ENCODE data around the gene SRRM2.

SRRM2 gene

DNA sequence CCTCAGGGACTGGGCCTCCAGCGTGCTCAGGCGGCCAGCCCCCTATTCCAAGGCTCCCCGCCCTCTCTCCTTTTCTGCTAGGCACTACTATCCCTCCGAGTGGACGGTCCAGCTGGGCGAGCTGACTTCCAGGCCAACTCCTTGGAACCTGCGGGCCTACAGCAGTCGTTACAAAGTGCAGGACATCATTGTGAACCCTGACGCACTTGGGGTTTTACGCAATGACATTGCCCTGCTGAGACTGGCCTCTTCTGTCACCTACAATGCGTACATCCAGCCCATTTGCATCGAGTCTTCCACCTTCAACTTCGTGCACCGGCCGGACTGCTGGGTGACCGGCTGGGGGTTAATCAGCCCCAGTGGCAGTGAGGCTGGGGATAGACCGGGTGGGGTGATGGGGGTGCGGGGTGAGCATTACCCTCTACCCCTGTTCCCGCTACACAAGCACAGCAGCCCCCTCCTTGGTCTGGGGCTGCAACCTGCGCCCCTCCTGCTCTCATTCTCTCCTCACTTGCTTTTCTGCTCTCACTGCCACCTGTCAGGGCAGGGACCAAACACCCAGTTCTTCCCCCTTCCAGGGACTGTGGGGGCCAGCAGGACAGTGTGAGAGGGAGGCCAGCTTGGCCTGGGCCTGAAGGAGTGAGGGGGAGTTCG is 46.9 kb downstream of the SRRM2 start:
- ChIA-PET CTCF (interaction anchor here (1.6 kb wide), 1 partner anchor 39 kb away, joined by 4 read pairs; no protein-coding TSS in a partner anchor), POLR2A (no interaction called here)
- H3K4me1 ChIP-seq (ENCODE audit: control extremely low read depth in 1 of 4, control insufficient read depth in 4 of 4, insufficient read depth in 4 of 4, low read length in 3 of 4) = peaks cover 0 to 5% (median 0%) of the 10 kb centered on the region in 4 experiments
- H3K9me3 ChIP-seq (ENCODE audit: control extremely low read depth in 1 of 5, control insufficient read depth in 4 of 5, insufficient read depth in 2 of 5, low read depth in 1 of 5, low read length in 4 of 5) = peaks cover 0 to 11% (median 6%) of the 10 kb centered on the region in 5 experiments
- H3K27ac ChIP-seq (ENCODE audit: insufficient read depth in 1 of 2, low read depth in 1 of 2, low read length in 2 of 2, poor library complexity in 1 of 2, severe bottlenecking in 2 of 2) = no peak overlapping the region
- WGBS (ENCODE audit: insufficient coverage) = 97% methylated on average over 13 of the region's 21 CpGs
- peaks cover 0 to 2% (median 0%) of the 10 kb centered on the region in 5 experiments for H3K27me3 ChIP-seq (replicated peaks in 2 of 5; ENCODE audit: control insufficient read depth in 4 of 5, insufficient read depth in 5 of 5, low read length in 4 of 5)
- H3K36me3 ChIP-seq (ENCODE audit: control insufficient read depth in 4 of 4, insufficient read depth in 4 of 4, low read length in 3 of 4) = no peaks in the 10 kb centered on the region
- DNase-seq = no peak
- no peak overlapping the region for H3K4me3 ChIP-seq (ENCODE audit: control insufficient read depth in 1 of 7, extremely low read depth in 1 of 7, insufficient read depth in 4 of 7, low read depth in 2 of 7, low read length in 6 of 7)

DNA sequence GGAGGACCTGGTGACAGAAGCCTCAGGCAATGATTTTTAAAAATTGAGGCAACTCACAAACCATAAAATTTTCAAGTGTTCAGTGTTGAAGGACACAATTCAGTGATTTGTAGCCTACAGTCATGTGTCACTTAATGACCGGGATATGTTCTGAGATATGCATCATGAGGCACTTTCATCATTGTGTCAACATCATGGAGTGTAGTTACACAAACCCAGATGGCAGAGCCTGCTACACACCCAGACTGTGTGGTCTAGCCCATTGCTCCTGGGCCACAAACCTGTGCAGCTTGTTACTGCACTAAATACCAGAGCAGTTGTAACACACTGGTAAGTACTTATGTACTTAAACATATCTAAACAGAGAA is 47.4 kb downstream of the SRRM2 start:
- peaks cover 0 to under 1% (median 0%) of the 10 kb centered on the region in 4 experiments for H3K4me1 ChIP-seq (ENCODE audit: control extremely low read depth in 1 of 4, control insufficient read depth in 4 of 4, insufficient read depth in 4 of 4, low read length in 3 of 4)
- H3K36me3 ChIP-seq (ENCODE audit: control insufficient read depth in 4 of 4, insufficient read depth in 4 of 4, low read length in 3 of 4) = no peaks in the 10 kb centered on the region
- no peak overlapping the region for H3K4me3 ChIP-seq (ENCODE audit: control insufficient read depth in 1 of 7, extremely low read depth in 1 of 7, insufficient read depth in 4 of 7, low read depth in 2 of 7, low read length in 6 of 7)
- ChIA-PET CTCF (interaction anchor here (1.0 to 1.6 kb wide), 4 partner anchors 8 to 39 kb away, joined by 3 to 6 read pairs (median 4); no protein-coding TSS in a partner anchor), POLR2A (no interaction called here)
- peaks cover 0 to 2% (median 0%) of the 10 kb centered on the region in 5 experiments for H3K27me3 ChIP-seq (replicated peaks in 2 of 5; ENCODE audit: control insufficient read depth in 4 of 5, insufficient read depth in 5 of 5, low read length in 4 of 5)
- DNase-seq = no peak
- whole genome bisulfite sequencing (ENCODE audit: insufficient coverage) = 100% methylated on average over 1 of the region's 1 CpG
- peaks cover 0 to 16% (median 9%) of the 10 kb centered on the region in 5 experiments for H3K9me3 ChIP-seq (ENCODE audit: control extremely low read depth in 1 of 5, control insufficient read depth in 4 of 5, insufficient read depth in 2 of 5, low read depth in 1 of 5, low read length in 4 of 5)
- no peak overlapping the region for H3K27ac ChIP-seq (ENCODE audit: insufficient read depth in 1 of 2, low read depth in 1 of 2, low read length in 2 of 2, poor library complexity in 1 of 2, severe bottlenecking in 2 of 2)

DNA sequence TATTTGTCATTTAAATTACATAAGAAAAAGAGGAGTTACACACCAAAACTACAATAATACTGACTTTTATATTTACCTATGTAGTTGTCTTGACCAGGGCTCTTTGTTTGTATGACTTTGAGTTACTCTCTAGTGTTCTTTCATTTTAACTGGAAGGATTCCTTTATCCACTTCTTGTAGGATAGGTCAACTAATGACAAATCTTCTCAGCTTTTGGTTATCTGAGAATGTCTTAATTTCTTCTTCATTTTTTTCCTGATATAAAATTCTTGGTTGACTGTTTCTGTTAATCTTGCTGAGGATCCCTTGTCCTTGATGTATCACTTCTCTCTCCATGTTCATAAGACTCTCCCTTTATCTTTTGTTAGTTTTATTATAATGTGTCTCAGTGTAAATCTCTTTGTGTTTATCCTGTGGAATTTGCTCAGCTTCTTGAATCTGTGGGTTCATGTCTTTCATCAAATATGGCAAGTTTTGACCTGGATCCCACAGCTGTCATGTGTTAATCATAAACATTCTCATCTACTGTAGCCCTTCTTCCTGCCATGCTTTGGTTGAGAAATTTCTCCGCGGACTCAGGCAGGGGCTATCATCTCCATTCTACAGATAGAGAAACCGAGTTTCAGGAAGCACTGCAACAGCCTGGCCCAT is 51.2 kb downstream of the SRRM2 start:
- DNase-seq = no peak
- ChIA-PET POLR2A (no interaction called here), CTCF (no interaction called here)

DNA sequence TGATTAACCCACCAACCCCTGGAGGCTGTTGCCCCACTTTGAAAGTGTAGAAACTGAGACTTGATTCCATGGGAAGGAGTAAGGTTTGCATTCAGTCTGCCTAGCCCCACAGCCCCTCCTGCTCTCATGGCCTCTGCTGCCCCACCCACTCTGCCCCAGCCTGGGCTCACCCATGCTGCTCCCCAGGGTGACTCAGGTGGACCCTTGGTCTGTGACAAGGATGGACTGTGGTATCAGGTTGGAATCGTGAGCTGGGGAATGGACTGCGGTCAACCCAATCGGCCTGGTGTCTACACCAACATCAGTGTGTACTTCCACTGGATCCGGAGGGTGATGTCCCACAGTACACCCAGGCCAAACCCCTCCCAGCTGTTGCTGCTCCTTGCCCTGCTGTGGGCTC is 52.3 kb downstream of the SRRM2 start:
- Histone ChIP-seq H3K4me1 (ENCODE audit: control extremely low read depth in 1 of 4, control insufficient read depth in 4 of 4, insufficient read depth in 4 of 4, low read length in 3 of 4) (no peaks in the 10 kb centered on the region), H3K27me3 (replicated peaks in 2 of 5; ENCODE audit: control insufficient read depth in 4 of 5, insufficient read depth in 5 of 5, low read length in 4 of 5) (peaks cover 0 to 4% (median 0%) of the 10 kb centered on the region in 5 experiments), H3K27ac (ENCODE audit: insufficient read depth in 1 of 2, low read depth in 1 of 2, low read length in 2 of 2, poor library complexity in 1 of 2, severe bottlenecking in 2 of 2) (no peak overlapping the region), H3K36me3 (ENCODE audit: control insufficient read depth in 4 of 4, insufficient read depth in 4 of 4, low read length in 3 of 4) (no peaks in the 10 kb centered on the region), H3K9me3 (ENCODE audit: control extremely low read depth in 1 of 5, control insufficient read depth in 4 of 5, insufficient read depth in 2 of 5, low read depth in 1 of 5, low read length in 4 of 5) (peaks cover 0 to 24% (median 15%) of the 10 kb centered on the region in 5 experiments), H3K4me3 (ENCODE audit: control insufficient read depth in 1 of 7, extremely low read depth in 1 of 7, insufficient read depth in 4 of 7, low read depth in 2 of 7, low read length in 6 of 7) (no peak overlapping the region)
- WGBS (ENCODE audit: insufficient coverage) = 100% methylated on average over 2 of the region's 4 CpGs
- ChIA-PET CTCF (no interaction called here), POLR2A (no interaction called here)
- DNase-seq = no peak

More for the DNA sequence above, 51.2 kb downstream of the SRRM2 start:
- peaks cover 0 to 4% (median 0%) of the 10 kb centered on the region in 5 experiments for H3K27me3 ChIP-seq (replicated peaks in 2 of 5; ENCODE audit: control insufficient read depth in 4 of 5, insufficient read depth in 5 of 5, low read length in 4 of 5)
- H3K4me1 ChIP-seq (ENCODE audit: control extremely low read depth in 1 of 4, control insufficient read depth in 4 of 4, insufficient read depth in 4 of 4, low read length in 3 of 4) = no peaks in the 10 kb centered on the region
- peaks cover 0 to 24% (median 15%) of the 10 kb centered on the region in 5 experiments for H3K9me3 ChIP-seq (ENCODE audit: control extremely low read depth in 1 of 5, control insufficient read depth in 4 of 5, insufficient read depth in 2 of 5, low read depth in 1 of 5, low read length in 4 of 5)
- H3K4me3 ChIP-seq (ENCODE audit: control insufficient read depth in 1 of 7, extremely low read depth in 1 of 7, insufficient read depth in 4 of 7, low read depth in 2 of 7, low read length in 6 of 7) = no peak overlapping the region
- no peak overlapping the region for H3K27ac ChIP-seq (ENCODE audit: insufficient read depth in 1 of 2, low read depth in 1 of 2, low read length in 2 of 2, poor library complexity in 1 of 2, severe bottlenecking in 2 of 2)
- 93% methylated on average over 2 of the region's 3 CpGs for WGBS (ENCODE audit: insufficient coverage)
- H3K36me3 ChIP-seq (ENCODE audit: control insufficient read depth in 4 of 4, insufficient read depth in 4 of 4, low read length in 3 of 4) = no peaks in the 10 kb centered on the region

DNA sequence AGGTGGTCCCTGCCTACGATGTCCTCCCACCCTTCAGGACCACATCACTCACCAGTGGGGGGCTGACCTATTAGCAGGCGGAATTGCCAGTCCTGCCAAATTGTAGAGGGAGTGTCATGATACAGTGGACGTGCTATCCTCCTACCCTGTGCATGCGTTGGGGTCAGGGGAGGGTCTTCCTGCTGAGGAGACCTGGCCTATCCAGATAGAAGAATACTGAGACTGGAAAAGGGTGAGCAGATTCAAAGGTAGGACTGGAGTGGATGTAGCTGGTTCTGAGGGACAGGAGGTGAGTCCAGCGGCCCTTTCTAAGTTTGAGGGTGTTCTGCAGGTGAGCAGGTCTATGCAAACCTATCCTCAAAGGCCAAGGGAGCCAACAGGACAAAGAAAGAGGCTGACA is 53.8 kb downstream of the SRRM2 start:
- Histone ChIP-seq H3K9me3 (ENCODE audit: control extremely low read depth in 1 of 5, control insufficient read depth in 4 of 5, insufficient read depth in 2 of 5, low read depth in 1 of 5, low read length in 4 of 5) (peaks cover 0 to 24% (median 15%) of the 10 kb centered on the region in 5 experiments), H3K4me1 (ENCODE audit: control extremely low read depth in 1 of 4, control insufficient read depth in 4 of 4, insufficient read depth in 4 of 4, low read length in 3 of 4) (no peaks in the 10 kb centered on the region), H3K27ac (ENCODE audit: insufficient read depth in 1 of 2, low read depth in 1 of 2, low read length in 2 of 2, poor library complexity in 1 of 2, severe bottlenecking in 2 of 2) (no peak overlapping the region), H3K4me3 (ENCODE audit: control insufficient read depth in 1 of 7, extremely low read depth in 1 of 7, insufficient read depth in 4 of 7, low read depth in 2 of 7, low read length in 6 of 7) (no peak overlapping the region), H3K27me3 (replicated peaks in 2 of 5; ENCODE audit: control insufficient read depth in 4 of 5, insufficient read depth in 5 of 5, low read length in 4 of 5) (peaks cover 0 to 7% (median 4%) of the 10 kb centered on the region in 5 experiments), H3K36me3 (ENCODE audit: control insufficient read depth in 4 of 4, insufficient read depth in 4 of 4, low read length in 3 of 4) (no peaks in the 10 kb centered on the region)
- POLR2A ChIA-PET = no interaction called here
- no peak for DNase-seq
- CTCF ChIA-PET = no interaction called here
- 89% methylated on average over 3 of the region's 5 CpGs for WGBS (ENCODE audit: insufficient coverage)

DNA sequence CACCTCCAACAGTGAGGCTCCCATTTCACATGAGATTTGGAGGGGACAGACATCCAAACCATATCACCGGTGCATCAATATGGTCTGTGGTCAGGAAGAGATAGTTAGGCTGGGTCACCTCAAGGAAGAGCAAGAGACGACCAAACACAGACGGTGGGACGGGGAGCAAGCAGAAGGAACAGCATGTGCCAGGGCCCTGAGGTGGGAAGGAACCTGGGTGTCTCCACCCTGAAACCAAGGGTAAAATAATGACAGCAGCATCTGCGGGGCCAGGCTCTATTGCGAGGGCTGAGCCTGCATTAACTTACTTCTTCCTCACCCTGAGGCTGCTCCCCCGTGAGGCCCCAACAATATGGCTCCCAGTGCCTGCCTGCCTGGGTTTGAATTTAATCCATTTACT is 55.7 kb downstream of the SRRM2 start:
- 73% methylated on average over 3 of the region's 7 CpGs for WGBS (ENCODE audit: insufficient coverage)
- H3K9me3 ChIP-seq (ENCODE audit: control extremely low read depth in 1 of 5, control insufficient read depth in 4 of 5, insufficient read depth in 2 of 5, low read depth in 1 of 5, low read length in 4 of 5) = peaks cover 0 to 24% (median 15%) of the 10 kb centered on the region in 5 experiments
- ChIA-PET POLR2A (no interaction called here), CTCF (interaction anchor here (1.4 kb wide), 1 partner anchor 48 kb away, joined by 3 read pairs; no protein-coding TSS in a partner anchor)
- no peak for DNase-seq
- H3K27ac ChIP-seq (ENCODE audit: insufficient read depth in 1 of 2, low read depth in 1 of 2, low read length in 2 of 2, poor library complexity in 1 of 2, severe bottlenecking in 2 of 2) = no peak overlapping the region
- no peak overlapping the region for H3K4me3 ChIP-seq (ENCODE audit: control insufficient read depth in 1 of 7, extremely low read depth in 1 of 7, insufficient read depth in 4 of 7, low read depth in 2 of 7, low read length in 6 of 7)
- no peaks in the 10 kb centered on the region for H3K36me3 ChIP-seq (ENCODE audit: control insufficient read depth in 4 of 4, insufficient read depth in 4 of 4, low read length in 3 of 4)
- H3K4me1 ChIP-seq (ENCODE audit: control extremely low read depth in 1 of 4, control insufficient read depth in 4 of 4, insufficient read depth in 4 of 4, low read length in 3 of 4) = no peaks in the 10 kb centered on the region
- peaks cover 0 to 7% (median 4%) of the 10 kb centered on the region in 5 experiments for H3K27me3 ChIP-seq (replicated peaks in 2 of 5; ENCODE audit: control insufficient read depth in 4 of 5, insufficient read depth in 5 of 5, low read length in 4 of 5)

DNA sequence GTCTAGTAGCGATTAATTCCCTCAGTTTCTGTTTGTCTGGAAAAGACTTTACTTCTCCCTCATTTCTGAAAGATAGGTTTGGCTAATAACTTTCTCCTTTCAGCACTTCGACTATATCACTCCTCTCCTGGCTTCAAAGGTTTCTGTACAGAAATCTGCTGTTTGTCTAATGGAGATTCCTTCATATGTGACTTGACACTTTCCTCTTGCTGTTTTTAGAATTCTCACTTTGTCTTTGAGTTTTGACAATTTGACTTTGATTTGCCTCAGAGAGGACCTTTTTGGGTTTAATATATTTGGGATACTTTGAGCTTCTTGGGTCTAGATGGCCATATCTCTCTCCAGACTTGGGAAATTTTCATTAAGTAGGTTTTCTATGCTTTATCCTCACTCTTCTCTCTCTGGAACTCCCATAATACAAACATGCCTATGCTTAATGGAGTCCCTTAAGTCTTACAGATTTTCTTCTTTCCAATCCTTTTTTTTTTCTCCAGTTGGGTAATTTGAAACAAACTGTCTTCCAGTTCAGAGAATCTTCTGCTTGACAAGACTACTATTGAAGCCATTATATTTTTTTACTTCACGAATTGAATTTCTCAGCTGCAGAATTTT is 56.8 kb downstream of the SRRM2 start:
- WGBS (ENCODE audit: insufficient coverage) = no CpG with 5 or more reads among the region's 3 CpGs

More for the DNA sequence above, 56.8 kb downstream of the SRRM2 start:
- Histone ChIP-seq H3K4me3 (ENCODE audit: control insufficient read depth in 1 of 7, extremely low read depth in 1 of 7, insufficient read depth in 4 of 7, low read depth in 2 of 7, low read length in 6 of 7) (no peak overlapping the region), H3K9me3 (ENCODE audit: control extremely low read depth in 1 of 5, control insufficient read depth in 4 of 5, insufficient read depth in 2 of 5, low read depth in 1 of 5, low read length in 4 of 5) (peaks cover 0 to 14% (median 7%) of the 10 kb centered on the region in 5 experiments), H3K36me3 (ENCODE audit: control insufficient read depth in 4 of 4, insufficient read depth in 4 of 4, low read length in 3 of 4) (no peaks in the 10 kb centered on the region), H3K4me1 (ENCODE audit: control extremely low read depth in 1 of 4, control insufficient read depth in 4 of 4, insufficient read depth in 4 of 4, low read length in 3 of 4) (no peaks in the 10 kb centered on the region), H3K27me3 (replicated peaks in 2 of 5; ENCODE audit: control insufficient read depth in 4 of 5, insufficient read depth in 5 of 5, low read length in 4 of 5) (peaks cover 0 to 7% (median 4%) of the 10 kb centered on the region in 5 experiments), H3K27ac (ENCODE audit: insufficient read depth in 1 of 2, low read depth in 1 of 2, low read length in 2 of 2, poor library complexity in 1 of 2, severe bottlenecking in 2 of 2) (no peak overlapping the region)
- no peak for DNase-seq
- CTCF ChIA-PET = no interaction called here
- POLR2A ChIA-PET = no interaction called here
